ENCODE data around the gene TEX261. TPM values are rescaled to one million over a fixed set of nuclear protein-coding genes. Genes with fewer than 3 reads are reported as not detected.
A peak's percentile ranks its signal among the peaks of the same experiment; 100 is the strongest.

TEX261 gene
- total RNA-seq, 1 donor from 2014 or later: 133 TPM

DNA sequence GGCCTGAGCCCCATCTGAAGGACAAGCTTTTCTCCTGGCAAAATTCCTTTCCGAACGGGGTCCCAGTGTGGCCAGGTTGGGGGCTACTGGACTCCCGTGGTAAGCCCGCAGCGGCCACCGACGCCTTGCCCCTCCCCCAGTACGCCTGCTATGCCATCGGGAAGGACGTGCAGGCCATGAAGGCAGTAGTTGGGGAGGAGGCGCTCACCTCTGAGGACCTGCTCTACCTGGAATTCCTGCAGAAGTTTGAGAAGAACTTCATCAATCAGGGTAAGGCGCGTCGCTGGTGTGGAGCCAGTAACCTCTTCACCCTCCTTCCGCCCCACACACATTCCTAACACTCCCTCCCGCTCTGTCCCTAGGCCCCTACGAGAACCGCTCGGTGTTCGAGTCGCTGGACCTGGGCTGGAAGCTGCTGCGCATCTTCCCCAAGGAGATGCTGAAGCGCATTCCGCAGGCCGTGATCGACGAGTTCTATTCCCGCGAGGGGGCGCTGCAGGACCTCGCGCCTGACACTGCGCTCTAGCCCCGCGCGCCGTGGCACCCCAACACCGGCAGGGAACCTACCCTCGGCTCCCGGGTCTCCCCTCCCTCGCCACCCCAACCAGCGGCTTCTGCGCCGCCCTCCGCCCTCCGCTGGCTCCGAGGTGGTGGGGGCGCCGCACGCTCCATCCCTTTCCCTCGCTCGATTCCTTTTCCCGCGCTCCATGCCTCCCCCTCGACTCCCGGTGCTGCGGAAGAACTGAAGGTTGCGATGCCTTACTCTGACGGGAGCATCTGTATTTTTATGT is 29.9 kb downstream of the TEX261 start:
- peak overlapping the region; percentile 63 to 68 for H3K4me3 ChIP-seq
- intact Hi-C loops (cut with DNase I): loop anchor here (1.0 kb wide), 1 partner anchor 37 kb away; no protein-coding TSS in a partner anchor
- peak in 1 of 2 donors; percentile 80 for DNase-seq (ENCODE audit: low spot score in 2 of 2)
- TF ChIP-seq, protein P1, sequence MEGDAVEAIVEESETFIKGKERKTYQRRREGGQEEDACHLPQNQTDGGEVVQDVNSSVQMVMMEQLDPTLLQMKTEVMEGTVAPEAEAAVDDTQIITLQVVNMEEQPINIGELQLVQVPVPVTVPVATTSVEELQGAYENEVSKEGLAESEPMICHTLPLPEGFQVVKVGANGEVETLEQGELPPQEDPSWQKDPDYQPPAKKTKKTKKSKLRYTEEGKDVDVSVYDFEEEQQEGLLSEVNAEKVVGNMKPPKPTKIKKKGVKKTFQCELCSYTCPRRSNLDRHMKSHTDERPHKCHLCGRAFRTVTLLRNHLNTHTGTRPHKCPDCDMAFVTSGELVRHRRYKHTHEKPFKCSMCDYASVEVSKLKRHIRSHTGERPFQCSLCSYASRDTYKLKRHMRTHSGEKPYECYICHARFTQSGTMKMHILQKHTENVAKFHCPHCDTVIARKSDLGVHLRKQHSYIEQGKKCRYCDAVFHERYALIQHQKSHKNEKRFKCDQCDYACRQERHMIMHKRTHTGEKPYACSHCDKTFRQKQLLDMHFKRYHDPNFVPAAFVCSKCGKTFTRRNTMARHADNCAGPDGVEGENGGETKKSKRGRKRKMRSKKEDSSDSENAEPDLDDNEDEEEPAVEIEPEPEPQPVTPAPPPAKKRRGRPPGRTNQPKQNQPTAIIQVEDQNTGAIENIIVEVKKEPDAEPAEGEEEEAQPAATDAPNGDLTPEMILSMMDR (IDR thresholded peaks at IDR 0.05): peak; percentile 73 to 90 (median 78)
- H3K27ac ChIP-seq: no peak overlapping the region
- H3K9me3 ChIP-seq: no peaks in the 10 kb centered on the region
- peaks cover 0 to 4% of the 10 kb centered on the region in 2 donors for H3K4me1 ChIP-seq
- no peaks in the 10 kb centered on the region for H3K27me3 ChIP-seq
- H3K36me3 ChIP-seq: no peaks in the 10 kb centered on the region

DNA sequence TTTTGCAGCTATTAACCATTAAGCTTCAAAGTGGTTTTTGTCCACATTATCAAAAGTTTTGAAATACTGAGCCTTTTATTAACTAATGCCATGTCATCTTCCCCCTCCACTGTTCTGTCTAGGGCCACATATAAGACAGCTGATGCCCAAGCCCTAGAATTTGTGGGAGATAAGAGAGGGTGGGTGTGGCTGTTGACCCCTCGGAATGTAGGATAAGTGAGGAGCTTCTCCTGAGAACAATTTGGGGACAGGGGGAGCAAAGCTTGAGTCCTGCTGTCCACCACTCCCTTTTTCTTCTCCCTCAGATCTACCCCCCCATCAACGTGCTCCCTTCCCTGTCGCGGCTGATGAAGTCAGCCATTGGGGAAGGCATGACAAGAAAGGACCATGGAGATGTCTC is 30.5 kb downstream of the TEX261 start:
- TF ChIP-seq, protein P1 (IDR thresholded peaks at IDR 0.05): no peak
- no peak overlapping the region for H3K27ac ChIP-seq
- DNase-seq (ENCODE audit: low spot score in 2 of 2): peak in 1 of 2 donors; percentile 51
- H3K36me3 ChIP-seq: no peaks in the 10 kb centered on the region
- no peaks in the 10 kb centered on the region for H3K27me3 ChIP-seq
- H3K9me3 ChIP-seq: no peaks in the 10 kb centered on the region
- intact Hi-C loops (cut with DNase I): no loop called here
- peaks cover 0 to 4% of the 10 kb centered on the region in 2 donors for H3K4me1 ChIP-seq
- H3K4me3 ChIP-seq: no peak overlapping the region

DNA sequence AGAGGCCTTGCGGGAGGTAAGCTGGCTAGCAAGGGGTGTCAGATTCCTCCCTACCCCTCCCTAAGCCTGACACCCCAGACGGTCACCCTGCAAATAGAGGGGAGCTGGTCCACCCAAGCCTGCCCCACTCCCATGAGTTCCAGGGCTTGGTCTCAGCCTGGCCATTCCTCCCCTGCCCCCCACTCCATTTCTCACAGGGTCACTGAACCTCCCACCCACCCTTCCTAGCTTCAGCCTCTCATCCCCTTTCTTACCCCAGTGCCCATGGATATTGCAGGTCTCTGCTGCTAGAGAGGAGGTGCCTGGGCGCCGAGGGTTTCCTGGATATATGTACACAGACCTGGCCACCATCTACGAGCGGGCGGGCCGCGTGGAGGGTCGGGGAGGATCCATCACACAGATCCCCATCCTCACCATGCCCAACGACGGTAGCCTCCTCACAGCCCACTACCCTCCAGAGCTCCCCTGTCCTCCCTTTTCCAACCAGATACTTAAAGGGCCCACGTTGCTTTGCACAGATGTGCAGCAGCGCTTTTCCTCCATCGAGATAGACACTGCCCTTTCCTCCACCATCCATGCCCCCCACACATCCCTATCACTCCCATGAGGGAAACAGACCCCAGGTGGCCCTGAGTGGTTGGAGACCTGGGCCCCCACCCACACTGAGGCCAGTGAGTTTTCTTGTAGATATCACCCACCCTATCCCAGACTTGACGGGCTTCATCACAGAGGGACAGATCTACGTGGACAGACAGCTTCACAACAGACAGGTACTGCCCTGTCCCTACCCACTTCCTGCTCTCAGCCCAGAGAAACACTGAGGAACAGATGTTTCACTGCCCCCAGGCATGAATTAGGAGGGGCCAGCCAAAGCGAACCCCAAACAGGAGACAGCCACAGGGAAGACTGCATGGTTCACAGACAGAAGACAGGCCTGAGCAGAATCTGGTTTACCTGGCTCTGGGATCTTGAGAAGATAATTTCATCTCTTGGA is 31.5 kb downstream of the TEX261 start:
- Histone ChIP-seq H3K4me1 (peaks cover 0 to 4% of the 10 kb centered on the region in 2 donors), H3K4me3 (no peak overlapping the region), H3K9me3 (no peaks in the 10 kb centered on the region), H3K27me3 (no peaks in the 10 kb centered on the region), H3K27ac (no peak overlapping the region), H3K36me3 (no peaks in the 10 kb centered on the region)
- intact Hi-C loops (cut with DNase I): no loop called here
- peak in 1 of 2 donors; percentile 60 for DNase-seq (ENCODE audit: low spot score in 2 of 2)
- TF ChIP-seq, protein P1 (IDR thresholded peaks at IDR 0.05): no peak

DNA sequence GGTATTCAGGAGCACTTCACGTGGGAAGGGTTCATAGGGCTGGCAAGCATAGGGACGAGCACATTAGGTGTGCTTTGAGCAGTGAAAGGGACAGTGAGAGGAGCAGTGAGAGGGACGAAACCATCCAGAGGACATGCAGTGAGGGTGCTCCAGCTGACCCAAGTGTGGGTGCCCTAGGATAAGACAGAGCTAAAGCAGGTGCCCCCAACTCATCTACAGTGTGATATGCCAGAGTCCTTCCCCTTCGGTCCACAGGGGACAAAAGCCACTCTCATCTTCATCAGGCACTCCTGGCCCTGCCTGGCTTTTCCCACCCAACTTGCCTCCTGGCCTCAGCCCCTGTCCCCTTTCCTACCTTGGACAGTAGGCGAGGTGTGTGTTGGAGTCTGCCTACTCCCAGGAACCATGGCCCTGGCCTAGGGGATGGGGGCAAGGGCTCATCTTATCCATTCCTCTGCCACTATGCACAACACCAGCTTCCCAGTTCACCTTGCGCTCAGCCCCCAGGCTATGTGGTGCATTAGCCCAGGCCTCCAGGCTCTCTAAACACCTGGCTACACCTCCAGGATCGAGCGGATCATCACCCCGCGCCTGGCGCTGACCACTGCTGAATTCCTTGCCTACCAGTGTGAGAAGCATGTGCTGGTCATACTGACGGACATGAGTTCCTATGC is 32.3 kb downstream of the TEX261 start:
- no peaks in the 10 kb centered on the region for H3K27me3 ChIP-seq
- H3K27ac ChIP-seq: no peak overlapping the region
- DNase-seq (ENCODE audit: low spot score in 2 of 2): peak in 1 of 2 donors; percentile 50
- H3K36me3 ChIP-seq: no peaks in the 10 kb centered on the region
- H3K9me3 ChIP-seq: no peaks in the 10 kb centered on the region
- H3K4me3 ChIP-seq: no peak overlapping the region
- peaks cover 0 to 4% of the 10 kb centered on the region in 2 donors for H3K4me1 ChIP-seq
- TF ChIP-seq, protein P1 (IDR thresholded peaks at IDR 0.05): no peak
- intact Hi-C loops (cut with DNase I): no loop called here

DNA sequence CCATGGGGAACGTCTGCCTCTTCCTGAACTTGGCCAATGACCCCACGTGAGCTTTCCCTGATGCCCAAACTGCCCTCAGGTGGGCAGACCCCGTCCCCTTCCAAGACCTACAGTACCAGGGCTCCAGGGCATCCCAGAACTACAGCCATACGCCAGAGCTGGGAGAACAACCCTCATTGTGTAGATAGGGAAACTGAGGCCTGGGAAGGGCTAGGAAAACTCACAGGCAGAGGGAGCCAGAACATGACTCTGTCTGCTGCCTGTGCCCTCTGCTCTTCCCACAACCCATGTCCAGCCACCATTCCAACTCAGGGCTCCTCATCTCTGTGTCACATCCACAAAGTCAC is 33.1 kb downstream of the TEX261 start:
- H3K9me3 ChIP-seq: no peaks in the 10 kb centered on the region
- TF ChIP-seq, protein P1 (IDR thresholded peaks at IDR 0.05): no peak
- H3K4me3 ChIP-seq: no peak overlapping the region
- H3K27me3 ChIP-seq: no peaks in the 10 kb centered on the region
- DNase-seq (ENCODE audit: low spot score in 2 of 2): no peak
- intact Hi-C loops (cut with DNase I): no loop called here
- peaks cover 0 to 4% of the 10 kb centered on the region in 2 donors for H3K4me1 ChIP-seq
- H3K36me3 ChIP-seq: no peaks in the 10 kb centered on the region
- H3K27ac ChIP-seq: no peak overlapping the region
